Thyroid gland (tissue), 4 donors: ENCODE data around the gene GLT1D1.

Experiments
- POLR2A ChIP-seq, 2 donors: fragments of 450-650 bp; IDR thresholded peaks; one replicate each; pipeline ENCODE4 v1.6.1; 2017; ENCODE audit warnings: antibody characterized with exemption in 2 of 2, mild to moderate bottlenecking in 2 of 2, moderate library complexity in 1 of 2
- TF ChIP-seq, protein P1 (sequence below), 6 experiments: fragments of 200-600 bp in 3 of 6; fragments of 450-650 bp in 3 of 6; sonication (generic) in 3 of 6; IDR thresholded peaks; one replicate each; pipeline ENCODE4 v1.5.1; 2016 to 2019; ENCODE audit warnings: antibody characterized with exemption in 6 of 6, mild to moderate bottlenecking in 2 of 6, inconsistent platforms in 1 of 6, moderate library complexity in 1 of 6

- TF ChIP-seq, protein P1, sequence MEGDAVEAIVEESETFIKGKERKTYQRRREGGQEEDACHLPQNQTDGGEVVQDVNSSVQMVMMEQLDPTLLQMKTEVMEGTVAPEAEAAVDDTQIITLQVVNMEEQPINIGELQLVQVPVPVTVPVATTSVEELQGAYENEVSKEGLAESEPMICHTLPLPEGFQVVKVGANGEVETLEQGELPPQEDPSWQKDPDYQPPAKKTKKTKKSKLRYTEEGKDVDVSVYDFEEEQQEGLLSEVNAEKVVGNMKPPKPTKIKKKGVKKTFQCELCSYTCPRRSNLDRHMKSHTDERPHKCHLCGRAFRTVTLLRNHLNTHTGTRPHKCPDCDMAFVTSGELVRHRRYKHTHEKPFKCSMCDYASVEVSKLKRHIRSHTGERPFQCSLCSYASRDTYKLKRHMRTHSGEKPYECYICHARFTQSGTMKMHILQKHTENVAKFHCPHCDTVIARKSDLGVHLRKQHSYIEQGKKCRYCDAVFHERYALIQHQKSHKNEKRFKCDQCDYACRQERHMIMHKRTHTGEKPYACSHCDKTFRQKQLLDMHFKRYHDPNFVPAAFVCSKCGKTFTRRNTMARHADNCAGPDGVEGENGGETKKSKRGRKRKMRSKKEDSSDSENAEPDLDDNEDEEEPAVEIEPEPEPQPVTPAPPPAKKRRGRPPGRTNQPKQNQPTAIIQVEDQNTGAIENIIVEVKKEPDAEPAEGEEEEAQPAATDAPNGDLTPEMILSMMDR (IDR thresholded peaks at IDR 0.05): no peak
- TF ChIP-seq POLR2A (IDR thresholded peaks at IDR 0.05): no peak
These were observed 12.3 kb upstream of the GLT1D1 start for GRCh38 chr12:128840862-128841468.
